HepG2 (cell line): ENCODE measurements around the gene GOLGA3. TPM values are rescaled to one million over a fixed set of nuclear protein-coding genes. Genes with fewer than 3 reads are reported as not detected.

Source experiments
- ATAC-seq: fragments of 200-7000 bp; cut with Tn5 transposase; 3 replicates; pipeline ENCODE4 v1.9.1; 2020; ENCODE audit warnings: mild to moderate bottlenecking, moderate library complexity
- BruUV-seq: library from RNA; stranded (reverse); fragments of 400-500 nt; replicated peaks from 2 replicates; lab custom pipeline; 2021; lab: Mats Ljungman, UMichigan
- CTCF ChIA-PET: fragments of 300-600 bp; formaldehyde crosslinking; extraction: SDS; loops from one replicate; lab custom pipeline; 2021; ENCODE audit warnings: low total read pairs, inconsistent platforms, low intra/inter-chr PET ratio; lab: Yijun Ruan, JAX
- POLR2A ChIA-PET: fragments of 350-600 bp; sonication (Branson Sonifier 250); formaldehyde crosslinking; loops from one replicate; lab custom pipeline; 2020; ENCODE audit warnings: antibody characterized with exemption, inconsistent platforms; lab: Yijun Ruan, JAX
- DNase-seq: peaks from one replicate; pipeline ENCODE4 v3.0.0-alpha.2; 2015; ENCODE audit warnings: low spot score
- FAIRE-seq: peaks from 3 replicates; lab custom pipeline; 2011; peaks lifted over from hg19 to GRCh38; lab: Jason Lieb, UNC
- H2AFZ ChIP-seq: one replicate; pipeline ENCODE4 v1.6.1; 2011; ENCODE audit warnings: low read length, inconsistent platforms
- H3K27ac ChIP-seq: fragments of 300-600 bp; 3 replicates; pipeline ENCODE4 v1.8.0; 2011; ENCODE audit warnings: mixed run types, mild to moderate bottlenecking, mixed read lengths, low read length, inconsistent platforms; ENCODE audit not compliant: insufficient read depth; ENCODE audit errors: extremely low read length
- H3K27me3 ChIP-seq, 2 experiments: fragments of 200-600 bp in 1 of 2; 2 replicates in 1 of 2; 3 replicates in 1 of 2; pipeline versions ENCODE4 v1.6.0 to v1.8.0; 2011; ENCODE audit warnings: low read length in 2 of 2, mild to moderate bottlenecking in 2 of 2, moderate library complexity in 2 of 2, inconsistent platforms in 1 of 2; ENCODE audit not compliant: insufficient read depth in 2 of 2, control insufficient read depth in 1 of 2
- H3K36me3 ChIP-seq, 2 experiments: fragments of 200-600 bp in 1 of 2; replicated peaks in 1 of 2; 2 replicates in 1 of 2; 3 replicates in 1 of 2; pipeline versions ENCODE4 v1.5.1 to v1.8.0; 2011; ENCODE audit warnings: low read length in 2 of 2, inconsistent platforms in 1 of 2; ENCODE audit not compliant: insufficient read depth in 2 of 2, control insufficient read depth in 1 of 2
- H3K4me1 ChIP-seq: 2 replicates; pipeline ENCODE4 v1.5.1; 2012; ENCODE audit warnings: low read length, inconsistent platforms; ENCODE audit not compliant: insufficient read depth
- H3K4me2 ChIP-seq: 2 replicates; pipeline ENCODE4 v1.6.0; 2011; ENCODE audit warnings: low read depth, low read length, inconsistent platforms
- H3K4me3 ChIP-seq, 3 experiments: fragments of 200-600 bp in 1 of 3; sonication (generic), shearing (Covaris generic) in 1 of 3; replicated peaks in 1 of 3; 2 replicates each; pipeline ENCODE4 v1.5.1; 2011 to 2016; ENCODE audit warnings: low read length in 3 of 3, inconsistent platforms in 2 of 3, low read depth in 2 of 3, mild to moderate bottlenecking in 2 of 3, control low read depth in 1 of 3, mixed read lengths in 1 of 3; ENCODE audit not compliant: insufficient read depth in 1 of 3
- H3K79me2 ChIP-seq: one replicate; pipeline ENCODE4 v1.6.1; 2011; ENCODE audit warnings: low read length, inconsistent platforms; ENCODE audit not compliant: insufficient read depth
- H3K9ac ChIP-seq: 2 replicates; pipeline ENCODE4 v1.6.0; 2011; ENCODE audit warnings: mild to moderate bottlenecking, low read depth, low read length, inconsistent platforms; ENCODE audit not compliant: insufficient read depth
- H3K9me3 ChIP-seq: 2 replicates; pipeline ENCODE4 v1.5.1; 2012; ENCODE audit warnings: mild to moderate bottlenecking, low read length
- H4K20me1 ChIP-seq: 2 replicates; pipeline ENCODE4 v1.6.0; 2011; ENCODE audit warnings: inconsistent platforms, mild to moderate bottlenecking, low read length, moderate library complexity; ENCODE audit not compliant: insufficient read depth
- AGO2 ChIP-seq: fragments of 200-400 bp; formaldehyde crosslinking; optimal IDR thresholded peaks from 2 replicates; pipeline ENCODE3; 2017; ENCODE audit warnings: mild to moderate bottlenecking, low read depth, low read length, moderate library complexity
- ARNT ChIP-seq: fragments of 450-650 bp; IDR thresholded peaks from 2 replicates; pipeline ENCODE4 v1.6.1; 2017
- HNRNPH1 ChIP-seq: fragments of 200-400 bp; formaldehyde crosslinking; optimal IDR thresholded peaks from 2 replicates; pipeline ENCODE3; 2017; ENCODE audit warnings: mild to moderate bottlenecking, low read depth, low read length
- POGZ ChIP-seq: sonication (generic); formaldehyde crosslinking; IDR thresholded peaks from 2 replicates; pipeline ENCODE4 v1.4.0; 2020; ENCODE audit warnings: mild to moderate bottlenecking, missing genetic modification reagents
- PTBP1 ChIP-seq: fragments of 200-400 bp; formaldehyde crosslinking; IDR thresholded peaks from 2 replicates; pipeline ENCODE4 v1.6.1; 2018; ENCODE audit warnings: low read length, low read depth; ENCODE audit not compliant: poor library complexity, severe bottlenecking
- SRSF9 ChIP-seq: fragments of 200-400 bp; formaldehyde crosslinking; IDR thresholded peaks from 2 replicates; pipeline ENCODE4 v1.6.1; 2018; ENCODE audit warnings: borderline replicate concordance, mild to moderate bottlenecking, low read depth, low read length; ENCODE audit not compliant: insufficient read depth, poor library complexity, severe bottlenecking
- ZBTB20 ChIP-seq: sonication (generic); formaldehyde crosslinking; IDR thresholded peaks from 2 replicates; pipeline ENCODE4 v1.8.1; 2023; ENCODE audit warnings: missing genetic modification reagents, low read depth, mild to moderate bottlenecking, borderline replicate concordance
- ZBTB8A ChIP-seq: sonication (generic); formaldehyde crosslinking; IDR thresholded peaks from 2 replicates; pipeline ENCODE4 v1.4.0; 2020; ENCODE audit warnings: mild to moderate bottlenecking, low read depth, missing genetic modification reagents, borderline replicate concordance
- ZNF3 ChIP-seq: IDR thresholded peaks from 2 replicates; pipeline ENCODE4 v1.7.0; 2017; ENCODE audit warnings: inconsistent platforms
- ZNF569 ChIP-seq: sonication (generic); formaldehyde crosslinking; IDR thresholded peaks from 2 replicates; pipeline ENCODE4 v1.5.0; 2020; ENCODE audit warnings: mild to moderate bottlenecking, missing genetic modification reagents, moderate library complexity, borderline replicate concordance
- ZNF672 ChIP-seq: sonication (generic); formaldehyde crosslinking; IDR thresholded peaks from 2 replicates; pipeline ENCODE4 v1.8.1; 2022; ENCODE audit warnings: missing genetic modification reagents
- WGBS: methylation state at CpG from one replicate; pipeline ENCODE4 v1.1.6; 2017; ENCODE audit warnings: low lambda C conversion rate; 5-methylcytosine and 5-hydroxymethylcytosine counted together
- in situ Hi-C: cut with HindIII; loops from 2 replicates; pipeline ENCODE4 v1.10.0; 2017; ENCODE audit warnings: low pct_unique_long_range_greater_than_20kb; ENCODE audit not compliant: extremely low pct_ligation_motif_present
- intact Hi-C: fragments of 100-400 bp; cut with micrococcal nuclease; formaldehyde crosslinking; loops from one replicate; pipeline ENCODE4 v1.10.0; 2022; ENCODE audit not compliant: unreplicated experiment
- polyA plus RNA-seq, 8 experiments: library from polyadenylated mRNA; depleted of rRNA in 3 of 8; stranded (reverse) in 7 of 8; unstranded in 1 of 8; fragments of >200 nt; fragmentation: Illumina TruSeq in 4 of 8; extraction: Trizol in 4 of 8; gene quantifications; 2 replicates each; pipeline versions ENCODE4 v1.2.1 to v1.2.3, GENCODE V29; 2011 to 2016; ENCODE audit warnings: low read depth in 4 of 8, missing spikeins in 1 of 8, mixed read lengths in 1 of 8; ENCODE audit not compliant: insufficient read depth in 1 of 8
- total RNA-seq, 5 experiments: library from RNA; depleted of rRNA; stranded (reverse); fragments of >200 nt; fragmentation: Illumina TruSeq; extraction: Trizol; gene quantifications; 2 replicates each; pipeline ENCODE4 v1.2.3, GENCODE V29; 2016; ENCODE audit warnings: low read depth in 1 of 5

GOLGA3 gene
- total and polyA plus RNA-seq, 2 of the 13 experiments (the other 11 are each of a cell fraction or from before 2014, with no cell fraction given) = 22.0 to 43.0 TPM

DNA sequence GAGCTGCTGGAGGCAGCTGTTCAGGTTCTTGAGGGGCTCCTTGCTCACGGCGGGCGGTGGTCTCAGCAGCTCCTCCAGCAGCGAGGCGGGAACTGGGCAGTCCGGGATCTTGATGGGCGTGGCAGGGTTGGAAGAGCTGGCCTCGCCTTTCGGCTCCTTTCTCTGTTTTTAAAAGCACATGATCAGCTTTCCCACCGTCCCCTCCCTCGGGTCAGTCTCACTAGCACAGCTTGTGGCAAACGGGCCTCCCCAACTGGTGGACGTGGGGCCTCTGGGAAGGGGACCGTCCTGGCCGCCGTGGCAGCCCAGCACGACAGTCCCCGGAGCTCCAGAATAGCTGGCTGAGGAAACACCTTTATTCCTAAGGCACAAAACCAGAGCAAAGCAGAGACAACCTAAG, 54.5 kb downstream of the GOLGA3 start:
- no peak for ATAC-seq
- in situ Hi-C loops = no loop called here
- no peaks in the 10 kb centered on the region for H3K27me3 ChIP-seq

DNA sequence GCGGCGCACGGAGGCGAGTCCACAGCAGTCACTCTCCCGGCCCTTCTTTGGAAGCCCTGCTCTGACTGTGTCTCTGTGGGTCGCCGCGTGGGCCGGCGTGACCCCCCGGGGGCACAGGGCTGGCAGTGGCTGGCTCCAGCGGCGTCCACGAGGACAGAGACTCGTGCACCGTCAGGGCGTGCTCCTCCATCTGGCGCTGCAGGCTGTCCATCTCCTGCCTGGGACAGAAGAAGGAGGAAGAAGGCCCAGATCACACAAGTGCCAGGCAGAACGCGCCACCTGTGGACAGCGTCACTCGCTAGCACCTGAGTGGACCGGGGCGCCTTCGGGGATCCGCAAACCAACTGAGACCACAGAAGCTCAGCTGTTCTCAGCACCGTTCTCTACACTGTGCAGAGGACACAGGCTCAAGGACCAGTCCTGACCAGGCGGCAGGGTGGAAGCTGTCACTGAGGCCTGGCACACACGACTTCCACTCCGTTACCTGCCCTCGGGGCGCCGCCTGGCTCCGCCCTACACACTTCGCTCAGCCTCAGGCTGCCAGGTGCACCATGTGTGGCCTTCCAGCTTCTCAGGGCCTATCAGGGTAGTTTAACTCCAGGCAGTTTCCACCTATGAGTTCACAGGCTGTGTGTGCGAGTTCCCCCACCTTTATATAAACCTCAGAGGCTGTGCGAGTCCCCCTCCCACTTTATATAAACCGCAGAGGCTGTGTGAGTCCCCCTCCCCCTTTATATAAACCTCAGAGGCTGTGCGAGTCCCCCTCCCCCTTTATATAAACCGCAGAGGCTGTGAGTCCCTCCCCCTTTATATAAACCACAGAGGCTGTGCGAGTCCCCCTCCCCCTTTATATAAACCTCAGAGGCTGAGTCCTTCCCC, 55.4 kb downstream of the GOLGA3 start:
- no peaks in the 10 kb centered on the region for H4K20me1 ChIP-seq
- no peak overlapping the region for H3K9ac ChIP-seq
- ChIA-PET POLR2A (interaction anchor here (0.9 kb wide), 1 partner anchor 11 kb away, joined by 3 read pairs; no protein-coding TSS in a partner anchor), CTCF (no interaction called here)
- no TSS peak for BruUV-seq
- DNase-seq (no peak), FAIRE-seq (no peak), ATAC-seq (no peak)
- H3K79me2 ChIP-seq = no peaks in the 10 kb centered on the region
- H3K27ac ChIP-seq = no peak overlapping the region
- H2AFZ ChIP-seq = no peak overlapping the region
- WGBS = 98% methylated on average over 33 of the region's 41 CpGs
- intact Hi-C loops (no loop called here), in situ Hi-C loops (no loop called here)
- H3K4me1 ChIP-seq = no peaks in the 10 kb centered on the region
- H3K4me2 ChIP-seq = no peak overlapping the region
- no peak overlapping the region for H3K4me3 ChIP-seq
- H3K36me3 ChIP-seq = peaks cover 36 to 72% of the 10 kb centered on the region in 2 experiments
- H3K9me3 ChIP-seq = no peaks in the 10 kb centered on the region
- TF ChIP-seq ZNF672 (CRISPR knock-in tag) (no peak), AGO2 (peak; percentile 71)
- no peaks in the 10 kb centered on the region for H3K27me3 ChIP-seq

More for the DNA sequence above, 54.5 kb downstream of the GOLGA3 start:
- H3K4me1 ChIP-seq = no peaks in the 10 kb centered on the region
- H3K27ac ChIP-seq = no peak overlapping the region
- no peak overlapping the region for H2AFZ ChIP-seq
- intact Hi-C loops = no loop called here
- DNase-seq (no peak), FAIRE-seq (no peak)
- H3K9me3 ChIP-seq = no peaks in the 10 kb centered on the region
- H3K4me2 ChIP-seq = no peak overlapping the region
- CTCF ChIA-PET = no interaction called here
- no peaks in the 10 kb centered on the region for H3K79me2 ChIP-seq
- no peak overlapping the region for H3K4me3 ChIP-seq
- 98% methylated on average over 12 of the region's 18 CpGs for WGBS
- BruUV-seq = no TSS peak
- H4K20me1 ChIP-seq = no peaks in the 10 kb centered on the region
- peaks cover 36 to 72% of the 10 kb centered on the region in 2 experiments for H3K36me3 ChIP-seq
- H3K9ac ChIP-seq = no peak overlapping the region
- no peak for TF ChIP-seq ZNF569 (CRISPR knock-in tag)
- no peak for TF ChIP-seq PTBP1
- TF ChIP-seq POGZ (CRISPR knock-in tag) = no peak
- TF ChIP-seq SRSF9 = no peak
- no peak for TF ChIP-seq ZBTB20 (CRISPR knock-in tag)
- no peak for TF ChIP-seq ZBTB8A (CRISPR knock-in tag)
- no peak for TF ChIP-seq ARNT
- TF ChIP-seq HNRNPH1 = no peak
- no peak for TF ChIP-seq ZNF3
- POLR2A ChIA-PET = interaction anchor here (0.9 kb wide), 1 partner anchor 12 kb away, joined by 3 read pairs; no protein-coding TSS in a partner anchor
